Esophagus squamous epithelium (tissue), 5 donors: ENCODE measurements around the gene CFAP52. TPM values are rescaled to one million over a fixed set of nuclear protein-coding genes. Genes with fewer than 3 reads are reported as not detected.

Source experiments
- DNase-seq: peaks from one replicate; lab custom pipeline; 2025; lab: John Stamatoyannopoulos, UW
- H3K27ac ChIP-seq, 4 donors: fragments of 200-600 bp; sonication (generic); one replicate each; pipeline ENCODE4 v1.5.1; 2016 to 2019; ENCODE audit warnings: mild to moderate bottlenecking in 1 of 4
- H3K27me3 ChIP-seq, 4 donors: fragments of 200-600 bp; sonication (generic); 1 replicate in 3 of 4; 2 replicates in 1 of 4; pipeline versions ENCODE4 v1.5.1 to v1.6.0; 2017 to 2021; ENCODE audit warnings: antibody characterized with exemption in 1 of 4
- H3K36me3 ChIP-seq, 3 donors: fragments of 200-600 bp; sonication (generic); one replicate each; pipeline ENCODE4 v1.5.1; 2016 to 2019
- H3K4me1 ChIP-seq, 3 donors: fragments of 200-600 bp; sonication (generic); one replicate each; pipeline ENCODE4 v1.5.1; 2017 to 2019
- H3K4me3 ChIP-seq, 4 donors: fragments of 200-600 bp; sonication (generic); 1 replicate in 3 of 4; 2 replicates in 1 of 4; pipeline ENCODE4 v1.5.1; 2016 to 2019; ENCODE audit warnings: mild to moderate bottlenecking in 2 of 4, moderate library complexity in 1 of 4
- H3K9me3 ChIP-seq, 3 donors: fragments of 200-600 bp; sonication (generic); one replicate each; pipeline ENCODE4 v1.5.1; 2016 to 2019
- CTCF ChIP-seq, 6 experiments: fragments of 450-650 bp in 4 of 6; fragments of 200-600 bp in 2 of 6; sonication (generic) in 2 of 6; IDR thresholded peaks; one replicate each; pipeline ENCODE4 v1.5.1; 2016 to 2019; ENCODE audit warnings: antibody characterized with exemption in 6 of 6, mild to moderate bottlenecking in 4 of 6, moderate library complexity in 4 of 6
- POLR2A ChIP-seq, 4 donors: fragments of 450-650 bp; IDR thresholded peaks; one replicate each; pipeline ENCODE4 v1.6.1; 2017; ENCODE audit warnings: antibody characterized with exemption in 4 of 4, mild to moderate bottlenecking in 4 of 4, moderate library complexity in 3 of 4
- WGBS, 2 donors: methylation state at CpG; one replicate each; pipeline ENCODE4 v1.1.5; 2018; 5-methylcytosine and 5-hydroxymethylcytosine counted together
- intact Hi-C: fragments of 100-400 bp; cut with DNase I; formaldehyde crosslinking; loops from one replicate; pipeline ENCODE4 v1.15.0; 2022
- total RNA-seq, 4 donors: library from RNA; depleted of rRNA; stranded (reverse); fragments of >200 nt; gene quantifications; one replicate each; pipeline ENCODE4 v1.1.0, GENCODE V29; 2016
- donor health status: DM: yes; HTN: yes; CAD: no.

The CFAP52 gene
- total RNA-seq, 4 donors from 2014 or later = not detected

- Histone ChIP-seq H3K27me3 (no peaks in the 10 kb centered on the region), H3K4me3 (no peak overlapping the region), H3K9me3 (no peaks in the 10 kb centered on the region), H3K4me1 (peaks cover 0 to 13% (median 3%) of the 10 kb centered on the region in 3 donors), H3K36me3 (peaks cover 0 to 22% (median 0%) of the 10 kb centered on the region in 3 donors), H3K27ac (no peak overlapping the region)
- TF ChIP-seq POLR2A (IDR thresholded peaks at IDR 0.05) (no peak), CTCF (IDR thresholded peaks at IDR 0.05) (no peak)
- intact Hi-C loops = no loop called here
- no peak for DNase-seq
- WGBS, 2 donors = 70 to 73% methylated on average over 5 to 6 of the region's 6 CpGs
Measured at GRCh38 chr17:9669551-9670008, 93.1 kb downstream of the CFAP52 start.

GRCh38 chr17:9670596-9670995 lies 94.2 kb downstream of the CFAP52 start:
- no peak for DNase-seq

GRCh38 chr17:9671559-9671958 lies 95.1 kb downstream of the CFAP52 start:
- DNase-seq = no peak
- no peak for TF ChIP-seq CTCF (IDR thresholded peaks at IDR 0.05)
- no peak for TF ChIP-seq POLR2A (IDR thresholded peaks at IDR 0.05)
- WGBS, 2 donors = 54 to 56% methylated on average over 4 of the region's 4 CpGs
- Histone ChIP-seq H3K4me3 (no peak overlapping the region), H3K27ac (no peak overlapping the region), H3K4me1 (peaks cover 0 to 16% (median 3%) of the 10 kb centered on the region in 3 donors), H3K9me3 (no peaks in the 10 kb centered on the region), H3K36me3 (peaks cover 0 to 6% (median 0%) of the 10 kb centered on the region in 3 donors), H3K27me3 (no peaks in the 10 kb centered on the region)
- intact Hi-C loops = no loop called here

More at GRCh38 chr17:9670596-9670995, 94.2 kb downstream of the CFAP52 start:
- Histone ChIP-seq H3K4me1 (peaks cover 0 to 13% (median 3%) of the 10 kb centered on the region in 3 donors), H3K27ac (no peak overlapping the region), H3K4me3 (no peak overlapping the region), H3K9me3 (no peaks in the 10 kb centered on the region), H3K36me3 (peaks cover 0 to 16% (median 0%) of the 10 kb centered on the region in 3 donors), H3K27me3 (no peaks in the 10 kb centered on the region)
- no peak for TF ChIP-seq CTCF (IDR thresholded peaks at IDR 0.05)
- TF ChIP-seq POLR2A (IDR thresholded peaks at IDR 0.05) = no peak
- intact Hi-C loops = no loop called here
- WGBS, 2 donors = 60 to 68% methylated on average over 7 to 8 of the region's 8 CpGs

- WGBS, 2 donors = 90 to 93% methylated on average over 8 of the region's 8 CpGs
- Histone ChIP-seq H3K4me1 (peaks cover 0 to 23% (median 3%) of the 10 kb centered on the region in 3 donors), H3K9me3 (no peaks in the 10 kb centered on the region), H3K27me3 (no peaks in the 10 kb centered on the region), H3K36me3 (peaks cover 0 to 5% (median 0%) of the 10 kb centered on the region in 3 donors), H3K4me3 (no peak overlapping the region), H3K27ac (no peak overlapping the region)
- DNase-seq = no peak
- TF ChIP-seq POLR2A (IDR thresholded peaks at IDR 0.05) (no peak), CTCF (IDR thresholded peaks at IDR 0.05) (no peak)
- intact Hi-C loops = no loop called here
Measured at GRCh38 chr17:9672266-9672665, 95.8 kb downstream of the CFAP52 start.

- no peak overlapping the region for H3K4me3 ChIP-seq
- no peaks in the 10 kb centered on the region for H3K27me3 ChIP-seq
- H3K4me1 ChIP-seq = peaks cover 0 to 27% (median 3%) of the 10 kb centered on the region in 3 donors
- intact Hi-C loops = no loop called here
- H3K36me3 ChIP-seq = peaks cover 0 to 5% (median 0%) of the 10 kb centered on the region in 3 donors
- H3K27ac ChIP-seq = no peak overlapping the region
- no peak for DNase-seq
- 68 to 92% methylated on average over 4 to 6 of the region's 6 CpGs for WGBS, 2 donors
- H3K9me3 ChIP-seq = no peaks in the 10 kb centered on the region
- TF ChIP-seq CTCF (IDR thresholded peaks at IDR 0.05) (no peak), POLR2A (IDR thresholded peaks at IDR 0.05) (no peak)
Measured at GRCh38 chr17:9672691-9673090, 96.2 kb downstream of the CFAP52 start.
